ENCODE measurements around the gene CASP9.

DNA sequence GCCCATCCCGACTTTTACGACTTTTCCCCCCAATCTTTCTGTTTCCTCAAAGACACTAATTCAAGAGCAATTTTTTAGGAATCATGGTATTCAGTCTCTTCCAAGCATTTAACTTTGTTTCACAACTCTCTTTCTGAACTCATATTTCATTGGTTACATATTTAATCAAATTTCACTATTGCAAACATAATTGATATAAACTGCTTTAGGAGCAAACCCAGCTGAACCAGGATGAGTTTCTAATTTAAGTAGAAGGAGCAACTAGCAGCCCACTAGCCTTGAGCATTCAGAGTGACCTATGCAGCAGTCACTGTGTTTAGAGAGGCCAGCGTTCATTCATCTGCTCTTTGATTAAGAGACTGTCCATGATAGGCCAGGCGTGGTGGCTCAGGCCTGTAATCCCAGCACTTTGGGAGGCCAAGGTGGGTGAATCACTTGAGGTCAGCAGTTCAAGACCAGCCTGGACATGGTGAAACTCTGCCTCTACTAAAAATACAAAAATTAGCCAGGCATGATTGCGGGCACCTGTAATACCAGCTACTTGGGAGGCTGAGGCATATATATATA, 46.3 kb downstream of the CASP9 start:
- TF ChIP-seq, protein P1, sequence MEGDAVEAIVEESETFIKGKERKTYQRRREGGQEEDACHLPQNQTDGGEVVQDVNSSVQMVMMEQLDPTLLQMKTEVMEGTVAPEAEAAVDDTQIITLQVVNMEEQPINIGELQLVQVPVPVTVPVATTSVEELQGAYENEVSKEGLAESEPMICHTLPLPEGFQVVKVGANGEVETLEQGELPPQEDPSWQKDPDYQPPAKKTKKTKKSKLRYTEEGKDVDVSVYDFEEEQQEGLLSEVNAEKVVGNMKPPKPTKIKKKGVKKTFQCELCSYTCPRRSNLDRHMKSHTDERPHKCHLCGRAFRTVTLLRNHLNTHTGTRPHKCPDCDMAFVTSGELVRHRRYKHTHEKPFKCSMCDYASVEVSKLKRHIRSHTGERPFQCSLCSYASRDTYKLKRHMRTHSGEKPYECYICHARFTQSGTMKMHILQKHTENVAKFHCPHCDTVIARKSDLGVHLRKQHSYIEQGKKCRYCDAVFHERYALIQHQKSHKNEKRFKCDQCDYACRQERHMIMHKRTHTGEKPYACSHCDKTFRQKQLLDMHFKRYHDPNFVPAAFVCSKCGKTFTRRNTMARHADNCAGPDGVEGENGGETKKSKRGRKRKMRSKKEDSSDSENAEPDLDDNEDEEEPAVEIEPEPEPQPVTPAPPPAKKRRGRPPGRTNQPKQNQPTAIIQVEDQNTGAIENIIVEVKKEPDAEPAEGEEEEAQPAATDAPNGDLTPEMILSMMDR (conservative IDR thresholded peaks at IDR 0.05 in 1 of 2, IDR thresholded peaks at IDR 0.05 in 1 of 2; ENCODE audit: low read depth in 1 of 2, low read length in 2 of 2), result no peak
- TF ChIP-seq EZH2 (IDR thresholded peaks at IDR 0.05; ENCODE audit: low read length, missing control alignments), result no peak
